ENCODE results near the gene CAPN9. TPM values are rescaled to one million over a fixed set of nuclear protein-coding genes. Genes with fewer than 3 reads are reported as not detected.

Gene CAPN9
- total and polyA plus RNA-seq, 8 donors = 0.08 to 0.73 (median 0.28) TPM; not detected in 5

GRCh38 chr1:230750986-230751625, 3.9 kb downstream of the CAPN9 start:
- intact Hi-C loops (cut with DNase I) = no loop called here
- no peak for FAIRE-seq
- 68 to 73% methylated on average over 6 of the region's 6 CpGs for WGBS, 2 donors
- DNase-seq = no peak
- Histone ChIP-seq H3K9me3 (no peaks in the 10 kb centered on the region), H3K27me3 (no peaks in the 10 kb centered on the region), H3K36me3 (no peaks in the 10 kb centered on the region), H3K27ac (no peak overlapping the region), H3K4me1 (peaks cover 0 to 5% (median 3%) of the 10 kb centered on the region in 3 donors), H3K4me3 (no peak overlapping the region)
- TF ChIP-seq CTCF (IDR thresholded peaks at IDR 0.05) = no peak
- ATAC-seq = peak in 1 of 4 donors; percentile 11

- Histone ChIP-seq H3K9me3 (no peaks in the 10 kb centered on the region), H3K4me3 (no peak overlapping the region), H3K27me3 (no peaks in the 10 kb centered on the region), H3K4me1 (peaks cover 0 to 5% (median 3%) of the 10 kb centered on the region in 3 donors), H3K36me3 (no peaks in the 10 kb centered on the region), H3K27ac (no peak overlapping the region)
- FAIRE-seq = no peak
- no peak for TF ChIP-seq CTCF (IDR thresholded peaks at IDR 0.05)
- peak in 3 of 4 donors; percentile 30 to 73 (median 56) for ATAC-seq
- DNase-seq = no peak
- WGBS, 2 donors = 71 to 76% methylated on average over 6 of the region's 6 CpGs
- intact Hi-C loops (cut with DNase I) = no loop called here
These were observed 5.2 kb downstream of the CAPN9 start for GRCh38 chr1:230752407-230752806.

GRCh38 chr1:230753191-230753585, 6.0 kb downstream of the CAPN9 start:
- FAIRE-seq (no peak), DNase-seq (no peak), ATAC-seq (peak in 1 of 4 donors; percentile 3)
- H3K27ac ChIP-seq = peak overlapping the region in 1 of 4 donors; percentile 47
- peaks cover 0 to 5% (median 3%) of the 10 kb centered on the region in 3 donors for H3K4me1 ChIP-seq
- no peaks in the 10 kb centered on the region for H3K9me3 ChIP-seq
- TF ChIP-seq CTCF (IDR thresholded peaks at IDR 0.05) = no peak
- no peak overlapping the region for H3K4me3 ChIP-seq
- 84 to 89% methylated on average over 5 of the region's 5 CpGs for WGBS, 2 donors
- H3K36me3 ChIP-seq = no peaks in the 10 kb centered on the region
- intact Hi-C loops (cut with DNase I) = no loop called here
- no peaks in the 10 kb centered on the region for H3K27me3 ChIP-seq

- Histone ChIP-seq H3K27me3 (no peaks in the 10 kb centered on the region), H3K4me3 (no peak overlapping the region), H3K36me3 (no peaks in the 10 kb centered on the region), H3K9me3 (no peaks in the 10 kb centered on the region), H3K4me1 (peaks cover 0 to 5% (median 3%) of the 10 kb centered on the region in 3 donors), H3K27ac (peak overlapping the region in 1 of 4 donors; percentile 47)
- WGBS, 2 donors = 58 to 71% methylated on average over 24 of the region's 24 CpGs
- no peak for TF ChIP-seq CTCF (IDR thresholded peaks at IDR 0.05)
- intact Hi-C loops (cut with DNase I) = no loop called here
- DNase-seq (peak in 2 of 6 donors; percentile 36 to 73), ATAC-seq (peak in 3 of 4 donors; percentile 69 to 84 (median 77)), FAIRE-seq (no peak)
These were observed 6.5 kb downstream of the CAPN9 start for GRCh38 chr1:230753586-230754251.

- no peak for DNase-seq
- no peak overlapping the region for H3K4me3 ChIP-seq
- no peak for TF ChIP-seq CTCF (IDR thresholded peaks at IDR 0.05)
- no peak overlapping the region for H3K27ac ChIP-seq
- WGBS, 2 donors = 77 to 78% methylated on average over 3 of the region's 3 CpGs
- H3K4me1 ChIP-seq = peaks cover 0 to 5% (median 3%) of the 10 kb centered on the region in 3 donors
- H3K9me3 ChIP-seq = no peaks in the 10 kb centered on the region
- intact Hi-C loops (cut with DNase I) = no loop called here
- no peaks in the 10 kb centered on the region for H3K27me3 ChIP-seq
- H3K36me3 ChIP-seq = no peaks in the 10 kb centered on the region
- ATAC-seq = peak in 2 of 4 donors; percentile 14 to 28
- no peak for FAIRE-seq
These were observed 7.6 kb downstream of the CAPN9 start for GRCh38 chr1:230754796-230755195.
